H1 (cell line): ENCODE data around the gene RPS17. TPM values are rescaled to one million over a fixed set of nuclear protein-coding genes. Genes with fewer than 3 reads are reported as not detected.

Source experiments
- CTCF ChIA-PET: fragments of 300-600 bp; sonication (Branson Sonifier 250); formaldehyde crosslinking; loops from one replicate; lab custom pipeline; 2021; ENCODE audit not compliant: partially characterized antibody; lab: Charles Lee
- POLR2A ChIA-PET: fragments of 300-600 bp; sonication (Branson Sonifier 250); formaldehyde crosslinking; loops from one replicate; lab custom pipeline; 2021; ENCODE audit warnings: inconsistent platforms; ENCODE audit not compliant: partially characterized antibody; lab: Charles Lee
- DNase-seq, 2 experiments: peaks; one replicate each; pipeline versions ENCODE4 v3.0.0 to v3.0.0-alpha.2; 2010 to 2022; ENCODE audit warnings: low spot score in 2 of 2, low read depth in 1 of 2, mixed read lengths in 1 of 2
- FAIRE-seq: peaks from 2 replicates; lab custom pipeline; 2011; peaks lifted over from hg19 to GRCh38; lab: Jason Lieb, UNC
- H2AFZ ChIP-seq: 2 replicates; pipeline ENCODE4 v1.8.1; 2012; ENCODE audit warnings: low read length, inconsistent platforms
- H2AK5ac ChIP-seq: 2 replicates; pipeline ENCODE4 v1.6.1; 2013; ENCODE audit warnings: low read depth, low read length
- H2BK120ac ChIP-seq: replicated peaks from 2 replicates; pipeline ENCODE3; 2013; ENCODE audit warnings: low read depth, low read length, inconsistent platforms
- H2BK12ac ChIP-seq: 2 replicates; pipeline ENCODE4 v1.6.1; 2013; ENCODE audit warnings: low read depth, low read length
- H2BK15ac ChIP-seq: 2 replicates; pipeline ENCODE4 v1.6.1; 2013; ENCODE audit warnings: low read length
- H2BK20ac ChIP-seq: 2 replicates; pipeline ENCODE4 v1.6.1; 2013; ENCODE audit warnings: low read length
- H2BK5ac ChIP-seq: 2 replicates; pipeline ENCODE4 v1.6.1; 2013; ENCODE audit warnings: low read depth, low read length
- H3K14ac ChIP-seq: 2 replicates; pipeline ENCODE4 v1.6.1; 2013; ENCODE audit warnings: inconsistent platforms; ENCODE audit not compliant: insufficient read length
- H3K18ac ChIP-seq: 2 replicates; pipeline ENCODE4 v1.6.1; 2013; ENCODE audit warnings: low read length; ENCODE audit errors: extremely low read depth
- H3K23ac ChIP-seq: 2 replicates; pipeline ENCODE4 v1.6.1; 2013; ENCODE audit warnings: inconsistent platforms; ENCODE audit not compliant: insufficient read length
- H3K23me2 ChIP-seq: 2 replicates; pipeline ENCODE4 v1.6.1; 2013; ENCODE audit warnings: low read depth, low read length
- H3K27ac ChIP-seq: 2 replicates; pipeline ENCODE4 v1.6.1; 2011; ENCODE audit warnings: low read depth, low read length, inconsistent platforms
- H3K27me3 ChIP-seq, 4 experiments: replicated peaks in 1 of 4; 1 replicate in 1 of 4; 2 replicates in 3 of 4; pipeline versions ENCODE4 v1.6.1 to v1.8.1; 2011 to 2013; ENCODE audit warnings: low read length in 3 of 4, mild to moderate bottlenecking in 3 of 4, inconsistent platforms in 2 of 4, mixed read lengths in 2 of 4, moderate library complexity in 1 of 4; ENCODE audit not compliant: control insufficient read depth in 3 of 4, insufficient read depth in 3 of 4; ENCODE audit errors: extremely low read depth in 1 of 4
- H3K36me3 ChIP-seq, 4 experiments: 2 replicates each; pipeline versions ENCODE4 v1.6.1 to v1.8.1; 2011 to 2013; ENCODE audit warnings: mild to moderate bottlenecking in 4 of 4, low read length in 3 of 4, moderate library complexity in 2 of 4, control low read depth in 1 of 4, inconsistent platforms in 1 of 4; ENCODE audit not compliant: insufficient read depth in 4 of 4, control insufficient read depth in 2 of 4
- H3K4ac ChIP-seq: replicated peaks from 2 replicates; pipeline ENCODE3; 2013; ENCODE audit warnings: low read length, low read depth, mixed read lengths, inconsistent platforms; ENCODE audit not compliant: insufficient read length
- H3K4me1 ChIP-seq, 4 experiments: replicated peaks in 1 of 4; 1 replicate in 1 of 4; 2 replicates in 3 of 4; pipeline versions ENCODE4 v1.6.1 to v1.8.1; 2011 to 2013; ENCODE audit warnings: low read length in 3 of 4, inconsistent platforms in 2 of 4, mixed read lengths in 1 of 4; ENCODE audit not compliant: insufficient read depth in 4 of 4, control insufficient read depth in 3 of 4
- H3K4me2 ChIP-seq, 2 experiments: 2 replicates each; pipeline versions ENCODE4 v1.6.1 to v1.8.1; 2011 to 2013; ENCODE audit warnings: low read depth in 2 of 2, low read length in 2 of 2, control low read depth in 1 of 2, inconsistent platforms in 1 of 2, mild to moderate bottlenecking in 1 of 2; ENCODE audit not compliant: insufficient read depth in 1 of 2
- H3K4me3 ChIP-seq, 4 experiments: fragments of 200-600, 300-600 bp in 1 of 4; sonication (generic), shearing (Covaris generic), sonication (Bioruptor Twin) in 1 of 4; 2 replicates each; pipeline versions ENCODE4 v1.5.1 to v1.8.1; 2011 to 2016; ENCODE audit warnings: low read length in 4 of 4, low read depth in 3 of 4, control low read depth in 2 of 4, inconsistent platforms in 2 of 4, mild to moderate bottlenecking in 2 of 4, mixed read lengths in 1 of 4, moderate library complexity in 1 of 4; ENCODE audit not compliant: insufficient read depth in 2 of 4; ENCODE audit errors: extremely low read depth in 1 of 4
- H3K56ac ChIP-seq: replicated peaks from 2 replicates; pipeline ENCODE3; 2013; ENCODE audit warnings: low read depth, mild to moderate bottlenecking, mixed read lengths, low read length, inconsistent platforms; ENCODE audit not compliant: insufficient read length
- H3K79me1 ChIP-seq: 2 replicates; pipeline ENCODE4 v1.6.1; 2013; ENCODE audit warnings: low read depth, low read length, control low read depth
- H3K79me2 ChIP-seq, 2 experiments: 2 replicates each; pipeline versions ENCODE4 v1.6.1 to v1.8.1; 2012 to 2013; ENCODE audit warnings: low read length in 2 of 2, mild to moderate bottlenecking in 2 of 2, inconsistent platforms in 1 of 2; ENCODE audit not compliant: insufficient read depth in 2 of 2, control insufficient read depth in 1 of 2
- H3K9ac ChIP-seq, 4 experiments: replicated peaks in 1 of 4; 1 replicate in 1 of 4; 2 replicates in 3 of 4; pipeline versions ENCODE4 v1.6.1 to v1.8.1; 2011 to 2013; ENCODE audit warnings: low read depth in 3 of 4, low read length in 3 of 4, control low read depth in 2 of 4, mild to moderate bottlenecking in 2 of 4, moderate library complexity in 2 of 4, inconsistent platforms in 1 of 4; ENCODE audit errors: extremely low read depth in 1 of 4
- H3K9me3 ChIP-seq, 2 experiments: 2 replicates each; pipeline versions ENCODE4 v1.6.1 to v1.8.1; 2012 to 2013; ENCODE audit warnings: mild to moderate bottlenecking in 2 of 2, moderate library complexity in 2 of 2, control low read depth in 1 of 2, inconsistent platforms in 1 of 2, low read depth in 1 of 2, low read length in 1 of 2, mixed read lengths in 1 of 2; ENCODE audit not compliant: insufficient read depth in 2 of 2
- H4K20me1 ChIP-seq, 2 experiments: replicated peaks in 1 of 2; 2 replicates each; pipeline versions ENCODE3 to v1.8.1; 2011 to 2013; ENCODE audit warnings: inconsistent platforms in 2 of 2, low read length in 2 of 2, mild to moderate bottlenecking in 1 of 2; ENCODE audit not compliant: insufficient read depth in 2 of 2, control insufficient read depth in 1 of 2
- H4K5ac ChIP-seq: 2 replicates; pipeline ENCODE4 v1.6.1; 2013; ENCODE audit warnings: low read length, low read depth, mixed read lengths, inconsistent platforms; ENCODE audit not compliant: insufficient read length
- H4K8ac ChIP-seq: 2 replicates; pipeline ENCODE4 v1.8.0; 2013; ENCODE audit warnings: mild to moderate bottlenecking, moderate library complexity, low read length, inconsistent platforms; ENCODE audit not compliant: insufficient read depth; ENCODE audit errors: extremely low read depth
- H4K91ac ChIP-seq: replicated peaks from 2 replicates; pipeline ENCODE3; 2013; ENCODE audit warnings: low read length, mixed read lengths, inconsistent platforms; ENCODE audit not compliant: insufficient read length
- RNF2 ChIP-seq: fragments of 200-900, 300-1000 bp; sonication (generic); IDR thresholded peaks from 2 replicates; pipeline ENCODE4 v1.7.1; 2016; ENCODE audit warnings: borderline replicate concordance, low read depth, mild to moderate bottlenecking, antibody characterized with exemption, low read length; ENCODE audit not compliant: poor library complexity, severe bottlenecking; ENCODE audit errors: missing control alignments
- WGBS, 2 experiments: shearing (Covaris generic) in 1 of 2; methylation state at CpG; one replicate each; pipeline versions ENCODE4 v1.1.6 to v1.1.7; 2013 to 2015; ENCODE audit warnings: low lambda C conversion rate in 2 of 2, mixed read lengths in 2 of 2, inconsistent platforms in 1 of 2, low coverage in 1 of 2, missing lambda C conversion rate in 1 of 2; ENCODE audit not compliant: insufficient replicate concordance in 2 of 2, insufficient coverage in 1 of 2, insufficient read length in 1 of 2; ENCODE audit errors: extremely low coverage in 1 of 2, missing lambda C conversion rate in 1 of 2; 5-methylcytosine and 5-hydroxymethylcytosine counted together
- polyA plus RNA-seq, 7 experiments: library from polyadenylated mRNA; depleted of rRNA in 3 of 7; stranded (reverse) in 5 of 7; unstranded in 2 of 7; fragments of >200 nt in 5 of 7; fragments of 200-250 nt in 2 of 7; gene quantifications; 1 replicate in 5 of 7; 2 replicates in 1 of 7; 4 replicates in 1 of 7; pipeline versions ENCODE4 v1.2.1 to v1.2.3, GENCODE V29; 2011 to 2013; ENCODE audit warnings: missing spikeins in 2 of 7, mixed read lengths in 2 of 7
- total RNA-seq: library from RNA; stranded (reverse); fragmentation: NEBNext Ultra II Directional; extraction: Animal tissue kit (Norgen Biotek cat#: 25700); gene quantifications from 2 replicates; pipeline ENCODE4 v1.2.1, GENCODE V29; 2021

The RPS17 gene
- total and polyA plus RNA-seq, 2 of the 8 experiments (the other 6 are each of a cell fraction or from before 2014, with no cell fraction given): 2,416 to 5,590 TPM

- H3K79me2 ChIP-seq: no peaks in the 10 kb centered on the region
- no peaks in the 10 kb centered on the region for H3K36me3 ChIP-seq
- H2BK120ac ChIP-seq: no peak overlapping the region
- no peaks in the 10 kb centered on the region for H4K20me1 ChIP-seq
- no peak overlapping the region for H3K18ac ChIP-seq
- no peak overlapping the region for H4K8ac ChIP-seq
- no peaks in the 10 kb centered on the region for H3K79me1 ChIP-seq
- H2BK5ac ChIP-seq: no peak overlapping the region
- H3K14ac ChIP-seq: no peak overlapping the region
- H3K27ac ChIP-seq: no peak overlapping the region
- no peak for TF ChIP-seq RNF2
- H2BK15ac ChIP-seq: no peak overlapping the region
- H3K4me1 ChIP-seq: 0 out of 7 replicates have a peak, but pooled peaks cover 0 to 4% (median 0%) of the 10 kb centered on the region in 4 experiments
- peaks cover 0 to 3% (median 0%) of the 10 kb centered on the region in 4 experiments; a peak in 2 of 7 replicates for H3K27me3 ChIP-seq
- FAIRE-seq: no peak
- H3K9ac ChIP-seq: no peak overlapping the region
- H2BK12ac ChIP-seq: no peak overlapping the region
- 80% methylated on average over 1 of the region's 1 CpG; no CpG with 5 or more reads in 1 of the 2 experiments for WGBS, 2 experiments
- H3K4ac ChIP-seq: no peak overlapping the region
- H4K5ac ChIP-seq: no peak overlapping the region
- H3K56ac ChIP-seq: no peak overlapping the region
- no peak overlapping the region for H3K4me3 ChIP-seq
- H2BK20ac ChIP-seq: no peak overlapping the region
- H3K23me2 ChIP-seq: no peaks in the 10 kb centered on the region
- H2AFZ ChIP-seq: no peak overlapping the region
- H2AK5ac ChIP-seq: no peak overlapping the region
- no peak overlapping the region for H3K23ac ChIP-seq
- ChIA-PET CTCF (interaction anchor here (1.3 to 1.6 kb wide), 2 partner anchors 11 to 15 kb away, joined by 4 to 8 read pairs; no protein-coding TSS in a partner anchor), POLR2A (interaction anchor here (1.0 to 9.9 kb wide), 2 partner anchors 11 to 16 kb away, joined by 3 to 95 read pairs; partner anchors contain the start of gene RPS17)
- H3K9me3 ChIP-seq: no peaks in the 10 kb centered on the region
- H4K91ac ChIP-seq: no peak overlapping the region
- DNase-seq: no peak
- H3K4me2 ChIP-seq: no peak overlapping the region
These were observed 14.1 kb upstream of the RPS17 start for GRCh38 chr15:82554351-82554750.
